RWPE2 (cell line): ENCODE measurements around the gene DUSP22.

Source experiments
- ATAC-seq: fragments of 200-7000 bp; cut with Tn5 transposase; 3 replicates; pipeline ENCODE4 v1.9.1; 2021; ENCODE audit warnings: low read depth
- DNase-seq: peaks from one replicate; pipeline ENCODE4 v3.0.0-alpha.2; 2020; ENCODE audit warnings: low spot score
- H3K27ac ChIP-seq: fragments of 450-650 bp; 2 replicates; pipeline ENCODE4 v1.5.1; 2017; ENCODE audit warnings: mild to moderate bottlenecking; ENCODE audit not compliant: poor library complexity, severe bottlenecking
- H3K27me3 ChIP-seq: fragments of 250-450 bp; sonication (Bioruptor Pico); 2 replicates; pipeline ENCODE4 v1.5.1; 2021; ENCODE audit warnings: mild to moderate bottlenecking, moderate library complexity; ENCODE audit not compliant: insufficient read depth, poor library complexity, severe bottlenecking
- H3K36me3 ChIP-seq: fragments of 250-450 bp; sonication (Bioruptor Pico); 2 replicates; pipeline ENCODE4 v1.5.1; 2020; ENCODE audit warnings: low read depth, mild to moderate bottlenecking, moderate library complexity
- H3K4me1 ChIP-seq: fragments of 250-450 bp; sonication (Bioruptor Pico); 2 replicates; pipeline ENCODE4 v1.5.1; 2021; ENCODE audit warnings: mild to moderate bottlenecking, moderate library complexity; ENCODE audit not compliant: insufficient read depth, poor library complexity, severe bottlenecking
- H3K4me3 ChIP-seq: fragments of 250-450 bp; sonication (Bioruptor Pico); 2 replicates; pipeline ENCODE4 v1.5.1; 2021; ENCODE audit warnings: mild to moderate bottlenecking, moderate library complexity; ENCODE audit not compliant: severe bottlenecking
- H3K9me3 ChIP-seq: fragments of 250-450 bp; sonication (Bioruptor Pico); 2 replicates; pipeline ENCODE4 v1.5.1; 2021; ENCODE audit warnings: mild to moderate bottlenecking, moderate library complexity; ENCODE audit not compliant: severe bottlenecking
- CTCF ChIP-seq: fragments of 450-650 bp; IDR thresholded peaks from one replicate; pipeline ENCODE4 v1.5.1; 2017; ENCODE audit warnings: mild to moderate bottlenecking, moderate library complexity; ENCODE audit not compliant: poor library complexity, severe bottlenecking

The DUSP22 gene

GRCh38 chr6:353642-354614 lies 61.6 kb downstream of the DUSP22 start:
- no peak for TF ChIP-seq CTCF
- Histone ChIP-seq H3K4me3 (no peak overlapping the region), H3K27ac (no peak overlapping the region), H3K9me3 (no peaks in the 10 kb centered on the region), H3K4me1 (no peaks in the 10 kb centered on the region), H3K36me3 (no peaks in the 10 kb centered on the region), H3K27me3 (no peaks in the 10 kb centered on the region)
- ATAC-seq, result no peak
- DNase-seq, result no peak

- Histone ChIP-seq H3K27ac (no peak overlapping the region), H3K4me3 (no peak overlapping the region), H3K27me3 (no peaks in the 10 kb centered on the region), H3K4me1 (no peaks in the 10 kb centered on the region), H3K36me3 (no peaks in the 10 kb centered on the region), H3K9me3 (no peaks in the 10 kb centered on the region)
- ATAC-seq, result no peak
- no peak for TF ChIP-seq CTCF
- no peak for DNase-seq
These were observed 62.5 kb downstream of the DUSP22 start for GRCh38 chr6:354631-355280.

GRCh38 chr6:355373-356208 lies 63.3 kb downstream of the DUSP22 start:
- no peak for TF ChIP-seq CTCF
- DNase-seq, result no peak
- H3K36me3 ChIP-seq, result no peaks in the 10 kb centered on the region
- no peak overlapping the region for H3K4me3 ChIP-seq
- H3K27ac ChIP-seq, result no peak overlapping the region
- no peak for ATAC-seq
- no peaks in the 10 kb centered on the region for H3K9me3 ChIP-seq
- H3K4me1 ChIP-seq, result no peaks in the 10 kb centered on the region
- H3K27me3 ChIP-seq, result no peaks in the 10 kb centered on the region

- no peaks in the 10 kb centered on the region for H3K36me3 ChIP-seq
- H3K4me1 ChIP-seq, result no peaks in the 10 kb centered on the region
- H3K27ac ChIP-seq, result no peak overlapping the region
- H3K9me3 ChIP-seq, result no peaks in the 10 kb centered on the region
- H3K4me3 ChIP-seq, result no peak overlapping the region
- DNase-seq (no peak), ATAC-seq (no peak)
- TF ChIP-seq CTCF, result no peak
- H3K27me3 ChIP-seq, result no peaks in the 10 kb centered on the region
These were observed 64.6 kb downstream of the DUSP22 start for GRCh38 chr6:356828-357251.
